Activated CD4-positive, alpha-beta T cell treated with anti-CD3 and anti-CD28 coated beads, Interleukin-10, Interleukin-2, amounts not matched to agents 100 ng/mL and 50 ng/mL, durations not matched to agents 16 hours and 8 hours (primary cell): ENCODE results near the gene RBM11.
"Not testable (repeated sequence)": the region's sequence is repeated elsewhere in the genome, so short reads cannot be mapped to it uniquely, and the experiment has no call there.

Experiments used
- DNase-seq: peaks from one replicate; pipeline ENCODE4 v3.0.0-alpha.2; 2020

Gene RBM11

GRCh38 chr21:14215971-14216641, at the start of gene RBM11:
TSS of gene RBM11 (plus strand) at chr21:14216157. CDS start at chr21:14216187, 30 bp downstream.
- DNase-seq: peak; percentile 76

- DNase-seq: not testable (repeated sequence)
Measured at GRCh38 chr21:14166463-14167223, 49.3 kb upstream of the RBM11 start.

- DNase-seq: no peak
Measured at GRCh38 chr21:14206222-14206621, 9.7 kb upstream of the RBM11 start.

GRCh38 chr21:14210738-14211137, 5.2 kb upstream of the RBM11 start, which contains the start of gene LIPI:
TSS of gene LIPI (minus strand) at chr21:14210955. CDS start at chr21:14210845, 110 bp downstream.
- DNase-seq: no peak

- DNase-seq: no peak
Measured at GRCh38 chr21:14213164-14213563, 2.8 kb upstream of the RBM11 start.

- DNase-seq: no peak
Measured at GRCh38 chr21:14223365-14223764, 7.4 kb downstream of the RBM11 start.

- no peak for DNase-seq
Measured at GRCh38 chr21:14229399-14229798, 13.4 kb downstream of the RBM11 start.

GRCh38 chr21:14235101-14235500, 19.1 kb downstream of the RBM11 start:
- DNase-seq: no peak

- DNase-seq: no peak
Measured at GRCh38 chr21:14236180-14236579, 20.2 kb downstream of the RBM11 start.

GRCh38 chr21:14239281-14239680, 23.3 kb downstream of the RBM11 start:
- no peak for DNase-seq

GRCh38 chr21:14241297-14241696, 25.3 kb downstream of the RBM11 start:
- DNase-seq: no peak

- no peak for DNase-seq
Measured at GRCh38 chr21:14243461-14243860, 27.5 kb downstream of the RBM11 start.

- no peak for DNase-seq
Measured at GRCh38 chr21:14243874-14244273, 27.9 kb downstream of the RBM11 start.

- no peak for DNase-seq
Measured at GRCh38 chr21:14244911-14245310, 29.0 kb downstream of the RBM11 start.

- DNase-seq: no peak
Measured at GRCh38 chr21:14245711-14246110, 29.8 kb downstream of the RBM11 start.

- no peak for DNase-seq
Measured at GRCh38 chr21:14251336-14251735, 35.4 kb downstream of the RBM11 start.

GRCh38 chr21:14259747-14260146, 43.8 kb downstream of the RBM11 start:
- peak; percentile 31 for DNase-seq

GRCh38 chr21:14260174-14260764, 44.3 kb downstream of the RBM11 start:
- no peak for DNase-seq

GRCh38 chr21:14262039-14262438, 46.1 kb downstream of the RBM11 start:
- no peak for DNase-seq

GRCh38 chr21:14263879-14264278, 47.9 kb downstream of the RBM11 start:
- DNase-seq: no peak

- no peak for DNase-seq
Measured at GRCh38 chr21:14265023-14265422, 49.1 kb downstream of the RBM11 start.

GRCh38 chr21:14267076-14267475, 51.1 kb downstream of the RBM11 start:
- no peak for DNase-seq

GRCh38 chr21:14270631-14271030, 54.7 kb downstream of the RBM11 start:
- DNase-seq: no peak

GRCh38 chr21:14271053-14271452, 55.1 kb downstream of the RBM11 start:
- no peak for DNase-seq
